ENCODE data around the gene LIX1L.

Gene LIX1L

DNA sequence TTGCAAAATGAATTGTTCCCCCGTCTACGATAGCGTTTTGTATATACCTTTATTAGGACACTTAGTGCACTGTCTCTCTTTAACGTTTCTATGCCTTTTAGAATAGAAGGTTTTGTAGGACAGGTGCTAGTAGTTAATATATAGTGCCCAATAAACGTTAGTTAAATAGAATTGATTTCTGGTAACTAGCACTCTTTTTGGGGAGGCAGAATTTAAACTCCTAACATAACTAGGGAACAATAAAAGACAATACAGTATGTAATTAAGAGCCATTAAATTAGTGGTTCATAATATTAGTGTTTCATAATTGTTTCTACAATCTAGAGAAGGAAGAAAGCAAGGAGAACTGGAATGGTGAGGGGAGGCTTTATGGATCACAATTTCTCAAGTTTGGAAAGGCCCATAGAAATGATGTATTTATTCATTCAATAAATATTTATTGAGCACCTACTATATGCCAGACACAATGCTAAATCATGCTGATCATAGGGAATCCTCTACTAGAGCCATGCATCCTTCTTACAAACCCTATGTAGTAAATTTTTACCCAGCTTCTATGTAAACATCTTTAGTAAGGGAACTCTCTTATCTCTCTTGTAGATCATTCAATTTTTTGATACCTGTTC is 7.4 kb upstream of the LIX1L start:
- TF ChIP-seq, protein P1, sequence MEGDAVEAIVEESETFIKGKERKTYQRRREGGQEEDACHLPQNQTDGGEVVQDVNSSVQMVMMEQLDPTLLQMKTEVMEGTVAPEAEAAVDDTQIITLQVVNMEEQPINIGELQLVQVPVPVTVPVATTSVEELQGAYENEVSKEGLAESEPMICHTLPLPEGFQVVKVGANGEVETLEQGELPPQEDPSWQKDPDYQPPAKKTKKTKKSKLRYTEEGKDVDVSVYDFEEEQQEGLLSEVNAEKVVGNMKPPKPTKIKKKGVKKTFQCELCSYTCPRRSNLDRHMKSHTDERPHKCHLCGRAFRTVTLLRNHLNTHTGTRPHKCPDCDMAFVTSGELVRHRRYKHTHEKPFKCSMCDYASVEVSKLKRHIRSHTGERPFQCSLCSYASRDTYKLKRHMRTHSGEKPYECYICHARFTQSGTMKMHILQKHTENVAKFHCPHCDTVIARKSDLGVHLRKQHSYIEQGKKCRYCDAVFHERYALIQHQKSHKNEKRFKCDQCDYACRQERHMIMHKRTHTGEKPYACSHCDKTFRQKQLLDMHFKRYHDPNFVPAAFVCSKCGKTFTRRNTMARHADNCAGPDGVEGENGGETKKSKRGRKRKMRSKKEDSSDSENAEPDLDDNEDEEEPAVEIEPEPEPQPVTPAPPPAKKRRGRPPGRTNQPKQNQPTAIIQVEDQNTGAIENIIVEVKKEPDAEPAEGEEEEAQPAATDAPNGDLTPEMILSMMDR (conservative IDR thresholded peaks at IDR 0.05): no peak

DNA sequence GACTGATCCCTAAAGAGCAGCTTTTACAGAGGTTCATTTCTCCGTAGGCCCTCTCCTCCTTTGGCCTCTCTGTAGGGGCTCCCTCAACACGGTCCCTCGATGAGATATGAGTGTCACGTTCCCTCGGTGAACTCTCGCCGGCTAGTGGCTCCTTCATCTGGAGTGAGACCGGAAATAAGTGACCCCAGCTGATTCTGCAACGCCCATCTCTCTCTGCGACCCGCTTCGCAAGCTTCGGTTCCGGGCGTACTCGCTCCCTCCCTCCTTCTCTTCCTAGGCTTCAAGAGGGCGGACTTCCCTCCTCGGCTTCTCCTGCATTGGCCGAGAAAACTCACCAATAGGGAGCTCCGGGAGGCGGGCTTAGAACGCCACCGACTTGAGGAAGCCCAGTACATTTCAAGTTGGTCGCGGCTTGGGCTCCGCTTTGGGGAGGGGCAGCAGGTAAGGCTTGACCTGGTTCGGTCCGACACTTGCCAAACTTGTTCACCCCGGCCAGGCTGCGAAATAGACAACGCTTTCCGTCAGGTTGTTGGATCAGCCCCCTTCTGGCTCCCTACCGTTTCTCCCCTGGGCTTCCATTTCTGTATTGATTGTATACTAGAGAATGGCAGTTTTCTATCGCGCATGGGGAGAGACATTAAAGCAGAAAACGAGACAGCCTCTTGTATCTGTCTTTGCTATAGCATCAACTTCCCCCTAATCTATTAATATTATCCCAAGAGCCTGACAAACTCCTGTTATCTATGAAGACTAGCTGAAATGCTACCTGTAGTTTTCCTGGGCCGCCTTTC is 6.7 kb upstream of the LIX1L start, which contains the start of the genes ANKRD34A and POLR3GL:
Gene ANKRD34A, minus strand, starts transcription at position 248 of the 791 bp plus-strand sequence. CDS start 2,816 bp downstream, outside the sequence.
Gene POLR3GL, plus strand, starts transcription at position 363 of the 791 bp plus-strand sequence. CDS start 10,176 bp downstream, outside the sequence.
- TF ChIP-seq, protein P1 (conservative IDR thresholded peaks at IDR 0.05): no peak
- peak within 1 kb of the TSS; percentile 73 for H3K27ac ChIP-seq

More for the DNA sequence above, 7.4 kb upstream of the LIX1L start:
- H3K27ac ChIP-seq: peak overlapping the region; percentile 73

DNA sequence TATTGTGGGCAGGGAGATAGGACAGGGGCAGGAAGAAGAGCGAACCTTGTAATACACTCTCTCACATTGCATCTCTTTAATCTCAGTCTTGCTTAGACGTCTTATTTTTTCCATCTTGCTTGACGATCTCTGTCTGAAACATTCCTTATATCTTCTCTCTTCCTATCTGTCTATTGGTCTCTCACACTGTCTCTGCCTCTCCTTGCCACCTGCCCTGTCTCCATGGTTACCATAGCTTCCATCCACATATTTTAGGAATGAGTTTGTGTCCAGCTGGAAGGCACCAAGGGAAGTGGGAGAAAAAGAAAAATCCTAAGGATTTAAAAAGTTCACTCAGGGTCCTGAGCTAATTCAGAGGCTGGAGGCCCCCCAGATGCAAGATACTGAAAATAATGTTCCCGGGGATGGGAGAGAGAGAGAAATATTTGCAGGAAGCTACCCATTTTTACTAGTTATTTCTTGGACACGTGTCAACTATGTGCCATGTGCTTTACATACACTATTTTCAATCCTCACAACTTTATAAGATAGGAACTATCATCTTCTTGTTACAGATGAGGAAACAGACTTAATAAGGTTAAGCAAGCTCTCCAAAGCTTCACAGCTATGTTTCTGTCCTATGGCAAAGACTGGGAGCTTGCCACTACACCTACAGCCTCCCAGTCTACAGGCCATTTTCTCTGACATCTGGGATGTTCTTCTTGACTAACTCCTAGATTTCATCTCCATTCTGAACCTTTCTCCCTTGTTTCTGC is 5.6 kb upstream of the LIX1L start:
- H3K27ac ChIP-seq: peak overlapping the region; percentile 73
- TF ChIP-seq, protein P1 (conservative IDR thresholded peaks at IDR 0.05): no peak

DNA sequence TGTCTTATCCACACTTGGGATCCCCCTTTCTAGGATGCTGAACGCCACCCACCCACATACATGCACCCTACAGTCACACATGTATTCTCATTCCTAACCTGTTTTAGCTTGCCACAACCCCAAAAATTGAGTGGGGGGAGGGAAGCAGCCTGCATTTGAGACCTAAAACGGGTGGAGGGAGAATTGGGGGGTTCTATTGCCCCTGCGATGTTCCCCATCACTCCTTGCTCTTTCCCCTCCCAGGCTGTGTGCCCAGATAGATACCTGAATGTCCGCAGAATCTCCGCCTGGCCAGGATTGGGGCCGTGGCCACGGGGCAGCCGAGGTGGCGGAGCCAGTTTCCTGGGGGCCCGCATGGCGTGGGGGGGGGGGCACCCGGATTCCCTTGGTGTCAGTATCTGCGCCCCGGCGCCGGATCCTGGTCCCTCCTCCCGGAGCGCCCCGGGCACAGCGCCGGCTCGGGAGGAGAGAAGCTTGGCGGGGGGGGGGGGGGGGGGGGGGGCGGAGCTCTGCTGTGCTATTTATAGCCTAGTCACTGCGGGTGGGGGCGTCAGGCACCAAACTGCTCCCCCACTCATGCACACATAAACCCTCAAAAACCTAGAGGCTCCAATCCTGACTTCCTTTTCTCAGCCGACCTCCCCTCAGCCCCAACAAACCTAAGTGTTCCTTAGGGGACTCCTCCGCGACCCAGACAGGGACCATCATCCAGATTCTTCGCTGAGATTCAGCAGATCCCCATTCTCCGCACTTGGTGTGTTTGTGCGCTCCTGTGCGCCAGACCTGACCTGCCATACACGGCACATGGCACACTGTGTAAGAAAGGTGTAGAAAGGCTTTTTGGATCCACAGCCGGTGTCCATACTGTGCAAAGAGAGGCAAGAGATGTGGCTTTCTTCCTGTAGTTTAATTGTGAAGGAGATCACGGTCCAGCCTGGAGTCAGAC is 4.6 kb upstream of the LIX1L start:
- TF ChIP-seq, protein P1 (conservative IDR thresholded peaks at IDR 0.05): no peak
- peak overlapping the region; percentile 73 for H3K27ac ChIP-seq

DNA sequence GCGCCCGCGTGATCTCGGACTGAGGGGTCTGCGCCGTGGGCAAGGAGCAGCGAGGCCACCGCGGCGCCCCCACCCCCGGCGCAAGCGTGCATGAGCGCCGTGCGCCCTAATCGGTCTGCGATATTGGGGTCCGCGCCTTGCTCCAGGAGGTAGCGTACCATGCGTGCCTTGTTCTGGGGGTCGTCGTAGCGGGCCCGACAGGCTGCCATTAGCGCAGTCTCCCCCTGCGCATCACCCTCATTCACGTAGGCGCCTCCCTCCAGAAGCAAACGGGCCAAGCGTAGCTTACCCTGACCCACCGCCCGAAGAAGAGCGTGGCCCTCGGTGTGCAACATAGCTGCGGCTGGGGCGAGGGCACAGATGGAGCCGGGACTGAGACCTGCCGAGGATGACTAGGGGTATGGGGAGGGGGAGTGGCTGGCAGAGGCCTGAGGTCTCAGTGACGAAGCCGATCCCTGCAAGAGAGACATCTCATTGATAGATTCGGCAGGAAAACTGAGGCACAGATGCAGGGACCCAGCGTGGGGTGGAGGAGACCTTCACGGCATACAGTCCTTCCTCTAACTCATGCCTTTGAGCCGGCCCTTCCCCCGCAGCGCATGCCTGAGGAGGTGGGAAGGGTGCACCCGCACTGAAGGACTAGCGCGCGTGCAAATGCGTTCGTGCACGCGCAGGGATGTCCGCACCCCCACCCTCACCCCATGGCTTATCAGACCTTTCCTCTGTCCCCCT is 3.8 kb upstream of the LIX1L start:
- H3K27ac ChIP-seq: peak overlapping the region; percentile 73; the same call in 1 of the 2 replicates
- TF ChIP-seq, protein P1 (conservative IDR thresholded peaks at IDR 0.05): no peak

DNA sequence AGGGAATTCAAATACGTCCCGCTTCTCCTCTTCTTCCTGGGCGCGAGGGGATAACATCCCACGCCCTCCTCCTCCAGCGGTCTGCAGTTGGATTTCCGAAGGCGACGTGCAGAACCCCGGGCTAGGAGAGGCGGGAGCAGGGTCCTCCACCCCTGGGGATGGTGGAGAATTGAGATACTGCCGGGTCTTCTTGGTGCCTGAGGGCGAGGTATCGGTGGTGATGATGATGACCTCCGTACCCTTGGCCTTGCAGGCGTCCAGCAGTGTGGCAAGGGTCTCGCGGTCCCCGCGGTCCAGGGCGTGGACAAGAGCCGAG is 3.2 kb upstream of the LIX1L start:
- peak overlapping the region; percentile 73; the same call in 1 of the 2 replicates for H3K27ac ChIP-seq
- TF ChIP-seq, protein P1 (conservative IDR thresholded peaks at IDR 0.05): no peak

Measured in VCaP (cell line).